DMS114 treated with DMSO at 0.1 percent for 48 hours (cell line): ENCODE measurements around the gene SNX1.
"Not testable (repeated sequence)": the region's sequence is repeated elsewhere in the genome, so short reads cannot be mapped to it uniquely, and the experiment has no call there.

ENCODE experiments used
- DNase-seq: peaks from one replicate; lab custom pipeline; 2025; ENCODE audit not compliant: unreplicated experiment; lab: John Stamatoyannopoulos, UW

SNX1 gene

DNA sequence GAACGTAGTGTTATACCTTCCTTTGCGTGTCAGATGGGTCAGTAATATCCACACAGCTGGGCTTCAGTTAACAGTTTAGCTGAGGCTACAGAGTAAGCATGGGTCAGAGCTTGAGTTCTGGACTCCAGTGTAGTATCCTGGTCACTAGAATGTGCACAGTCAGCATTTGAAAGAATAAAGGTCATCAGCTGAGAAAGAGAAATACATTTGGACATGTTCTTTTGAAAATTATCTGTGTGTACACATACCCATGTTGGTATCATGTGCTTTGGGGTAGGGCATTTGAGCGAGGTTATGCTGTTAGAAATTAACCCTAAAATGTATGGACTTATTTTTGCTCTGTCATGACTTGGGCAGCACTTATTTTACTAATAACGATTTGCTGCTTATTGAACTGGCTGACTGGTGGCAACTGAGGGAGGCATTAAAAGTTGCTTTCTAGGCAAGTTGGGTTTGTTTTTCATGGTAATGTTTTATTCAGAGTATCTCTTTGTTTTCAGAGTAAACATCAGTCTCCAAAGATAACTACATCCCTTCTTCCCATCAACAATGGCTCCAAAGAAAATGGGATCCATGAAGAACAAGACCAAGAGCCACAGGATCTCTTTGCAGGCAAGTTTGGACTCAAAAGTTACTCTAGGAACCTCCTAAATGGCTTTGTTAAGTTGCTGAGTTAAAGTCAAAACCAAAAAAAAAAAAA is 16.4 kb downstream of the SNX1 start:
- DNase-seq: no peak

DNA sequence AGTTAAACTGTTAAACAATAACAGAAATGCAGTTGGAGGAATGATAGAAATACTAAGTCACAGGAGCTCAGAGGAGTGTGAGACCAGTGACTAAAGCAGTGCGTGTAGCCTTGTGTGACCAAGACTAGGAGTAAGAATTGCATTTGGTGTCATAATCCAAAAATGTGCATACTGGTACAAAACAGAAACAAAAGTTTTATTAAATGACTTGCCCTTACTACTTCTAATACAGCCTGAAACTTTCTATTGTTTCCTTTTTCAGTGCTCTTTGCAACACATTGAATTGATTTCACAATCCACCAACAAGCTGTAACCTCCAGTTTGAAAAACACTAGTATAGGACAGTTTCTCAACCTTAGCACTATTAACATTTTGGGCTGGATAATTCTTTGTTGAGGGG is 17.1 kb downstream of the SNX1 start:
- DNase-seq: no peak

DNA sequence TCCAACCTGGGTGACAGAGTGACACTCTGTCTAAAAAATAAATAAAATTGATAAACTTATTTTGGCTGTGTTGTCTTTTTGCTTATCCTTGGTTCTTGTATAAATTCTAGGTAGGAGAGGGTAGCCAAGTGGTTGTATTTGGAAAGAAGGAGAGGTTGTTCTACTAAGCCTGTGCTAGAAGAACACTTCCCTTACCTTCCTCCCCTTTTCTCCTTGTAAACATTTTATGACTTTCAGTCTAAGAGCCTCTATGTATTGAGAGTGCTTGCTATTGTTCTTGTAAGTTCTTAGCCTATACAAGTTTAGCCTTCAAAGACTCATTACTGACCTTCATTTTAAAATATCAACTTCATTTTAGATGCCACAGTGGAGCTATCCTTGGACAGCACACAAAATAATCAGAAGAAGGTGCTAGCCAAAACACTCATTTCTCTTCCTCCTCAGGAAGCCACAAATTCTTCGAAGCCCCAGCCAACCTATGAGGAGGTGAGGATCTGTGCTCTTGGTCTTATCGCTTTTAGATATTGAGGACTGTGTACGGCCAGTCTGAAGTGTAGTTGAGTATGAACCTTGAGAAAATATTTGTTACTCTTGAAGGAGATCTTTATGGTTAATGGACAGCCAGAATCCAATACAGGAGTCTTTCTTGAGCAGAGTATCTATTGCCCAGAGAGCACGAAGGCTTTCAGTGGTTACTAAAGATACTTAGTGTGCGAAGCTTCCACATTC is 22.1 kb downstream of the SNX1 start:
- DNase-seq: no peak

DNA sequence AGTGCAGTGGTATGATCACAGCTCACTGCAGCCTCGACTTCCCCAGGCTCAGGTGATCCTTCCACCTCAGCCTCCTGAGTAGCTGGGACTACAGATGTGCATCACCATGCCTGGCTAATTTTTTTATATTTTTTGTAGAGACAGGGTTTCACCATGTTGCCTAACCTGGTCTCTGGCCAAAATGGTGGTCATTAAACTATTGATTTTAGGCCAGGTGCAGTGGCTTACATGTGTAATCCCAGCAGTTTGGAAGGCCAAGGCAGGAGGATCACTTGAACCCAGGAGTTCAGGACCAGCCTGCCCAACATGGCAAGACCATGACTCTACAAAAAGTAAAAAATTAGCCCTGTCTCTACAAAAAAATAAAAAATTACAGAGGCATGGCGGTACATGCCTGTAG is 24.5 kb downstream of the SNX1 start:
- DNase-seq: not testable (repeated sequence)

DNA sequence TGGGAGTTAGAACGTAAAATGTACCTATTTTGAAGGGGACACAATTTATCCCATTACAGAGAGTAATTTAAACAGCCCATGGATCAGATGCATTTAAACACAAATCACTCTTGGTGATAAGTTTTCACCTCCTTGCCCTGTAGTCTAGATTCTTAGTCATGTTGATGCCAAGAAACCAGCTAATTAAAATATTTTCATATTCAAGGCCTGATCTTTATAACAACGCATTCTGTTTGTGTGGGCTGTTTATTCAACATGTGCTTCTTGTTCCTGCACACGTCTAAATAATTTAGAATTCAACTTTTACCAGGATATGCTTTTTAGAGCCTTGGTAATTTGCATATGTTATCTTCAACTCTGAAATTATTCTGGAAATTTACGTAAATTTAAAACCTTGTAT is 25.8 kb downstream of the SNX1 start:
- DNase-seq: no peak

DNA sequence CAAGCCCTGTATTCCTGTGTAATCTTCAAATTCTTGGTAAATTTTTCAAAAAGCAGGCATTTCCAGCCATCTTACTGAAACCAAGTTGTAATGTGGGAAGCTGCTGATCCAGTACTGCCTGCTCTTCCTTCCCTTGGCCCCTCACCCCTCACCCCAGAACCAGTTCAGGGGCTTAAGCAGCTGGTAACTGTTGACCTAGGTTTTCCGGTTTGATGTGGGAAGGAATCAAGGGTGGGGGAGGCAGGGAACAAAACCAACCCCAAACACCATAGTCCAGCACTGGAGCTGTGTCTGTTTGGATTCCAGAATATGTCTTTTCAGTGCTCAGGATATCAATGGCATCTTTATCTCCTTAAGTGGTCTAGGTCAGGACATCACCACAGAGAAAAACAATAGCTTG is 26.7 kb downstream of the SNX1 start:
- DNase-seq: no peak

DNA sequence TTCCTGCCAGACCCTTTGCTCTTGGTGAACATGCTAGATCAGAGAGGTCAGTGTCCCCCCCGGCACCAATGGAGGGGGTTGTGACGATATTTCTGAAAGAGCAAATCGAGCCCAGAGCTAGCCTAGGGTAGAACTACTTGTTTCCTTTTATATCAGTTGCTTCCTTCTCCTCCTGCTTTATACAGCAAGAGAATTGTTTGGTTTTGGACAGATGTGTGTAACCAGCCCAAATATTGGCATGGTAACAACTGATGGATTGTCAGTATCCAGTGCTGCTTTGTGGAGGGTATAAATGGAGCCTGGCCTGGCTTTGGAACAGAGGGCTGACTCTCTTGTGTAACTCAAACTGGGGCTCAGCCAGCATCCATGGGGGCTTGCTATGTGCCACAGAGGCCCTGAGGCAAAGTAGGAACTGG is 27.2 kb downstream of the SNX1 start:
- no peak for DNase-seq

DNA sequence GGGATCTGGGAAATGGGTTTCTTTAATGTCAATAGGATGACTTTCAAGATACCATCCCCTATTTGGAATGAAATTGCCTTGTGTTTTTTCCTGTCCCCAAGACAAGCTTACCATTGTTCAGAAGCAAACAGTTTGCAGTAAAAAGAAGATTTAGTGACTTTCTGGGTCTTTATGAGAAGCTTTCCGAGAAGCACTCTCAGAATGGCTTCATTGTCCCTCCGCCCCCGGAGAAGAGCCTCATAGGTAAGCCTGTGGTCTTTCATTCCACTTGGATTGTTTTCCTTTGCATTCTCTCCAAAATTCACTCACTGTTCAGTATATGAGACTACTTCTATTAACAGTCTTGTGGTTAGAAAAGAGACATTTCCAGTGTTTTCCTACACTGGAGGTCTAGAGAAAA is 30.2 kb downstream of the SNX1 start:
- DNase-seq: no peak

DNA sequence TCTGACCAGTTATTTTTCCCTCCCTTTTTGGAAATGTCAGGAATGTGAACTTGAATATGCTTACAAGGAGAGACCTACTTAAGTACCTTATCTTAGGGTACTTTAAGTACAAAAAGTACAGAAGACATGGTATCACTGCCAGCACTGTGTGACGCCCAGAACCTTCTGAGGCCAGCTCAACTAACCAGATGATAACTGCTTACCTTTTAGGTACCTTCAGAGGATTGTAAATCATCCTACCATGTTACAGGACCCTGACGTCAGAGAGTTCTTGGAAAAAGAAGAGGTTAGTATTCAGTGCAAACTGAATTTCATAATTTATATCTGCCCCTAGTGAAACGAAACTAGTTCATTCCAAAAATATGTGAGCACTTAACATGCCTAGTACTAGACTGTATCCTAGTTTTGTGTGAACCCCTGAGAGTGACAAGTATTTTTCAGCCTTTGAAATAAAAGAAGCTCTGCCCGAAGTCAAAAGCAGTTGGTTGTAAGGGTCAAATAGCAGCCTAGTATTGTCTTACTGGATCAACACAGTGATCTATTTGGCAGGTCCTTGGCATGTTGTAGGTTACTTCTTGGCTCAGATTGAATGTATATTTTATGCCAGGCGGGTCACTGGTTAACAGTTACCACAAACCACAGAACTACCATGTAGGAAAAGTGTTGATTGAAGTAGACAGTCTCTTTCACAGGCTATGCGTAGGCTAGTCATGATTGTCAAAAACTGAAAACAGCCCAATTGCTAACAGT is 31.9 kb downstream of the SNX1 start:
- DNase-seq: no peak

DNA sequence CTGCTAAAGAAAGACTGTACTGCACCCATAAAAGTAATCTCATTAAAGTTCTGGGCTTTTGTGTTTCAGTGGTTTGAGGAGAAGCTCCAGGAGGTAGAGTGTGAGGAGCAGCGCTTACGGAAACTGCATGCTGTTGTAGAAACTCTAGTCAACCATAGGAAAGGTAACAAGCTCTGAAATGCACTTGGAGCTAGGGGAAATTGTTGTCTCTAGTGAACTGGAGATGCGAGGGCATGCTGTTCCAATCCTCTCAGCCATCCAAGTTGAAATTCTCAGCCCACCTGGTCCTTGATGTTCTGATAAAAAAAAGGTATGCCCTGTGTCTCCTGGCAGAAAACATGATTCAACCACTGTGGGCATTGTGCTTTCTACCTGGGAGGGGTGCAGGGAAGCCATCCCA is 34.4 kb downstream of the SNX1 start:
- no peak for DNase-seq

DNA sequence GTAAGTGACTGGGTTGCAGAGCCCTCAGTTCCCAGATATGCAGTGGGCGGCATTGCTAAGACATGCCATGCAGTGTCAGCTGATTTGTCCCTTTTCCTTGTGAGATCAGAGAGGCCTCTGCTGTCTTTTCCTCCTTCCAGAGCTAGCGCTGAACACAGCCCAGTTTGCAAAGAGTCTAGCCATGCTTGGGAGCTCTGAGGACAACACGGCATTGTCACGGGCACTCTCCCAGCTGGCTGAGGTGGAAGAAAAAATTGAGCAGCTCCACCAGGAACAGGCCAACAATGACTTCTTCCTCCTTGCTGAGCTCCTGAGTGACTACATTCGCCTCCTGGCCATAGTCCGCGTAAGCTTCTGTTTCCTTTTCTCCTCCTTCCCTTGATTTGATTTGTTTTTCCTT is 35.8 kb downstream of the SNX1 start:
- no peak for DNase-seq

DNA sequence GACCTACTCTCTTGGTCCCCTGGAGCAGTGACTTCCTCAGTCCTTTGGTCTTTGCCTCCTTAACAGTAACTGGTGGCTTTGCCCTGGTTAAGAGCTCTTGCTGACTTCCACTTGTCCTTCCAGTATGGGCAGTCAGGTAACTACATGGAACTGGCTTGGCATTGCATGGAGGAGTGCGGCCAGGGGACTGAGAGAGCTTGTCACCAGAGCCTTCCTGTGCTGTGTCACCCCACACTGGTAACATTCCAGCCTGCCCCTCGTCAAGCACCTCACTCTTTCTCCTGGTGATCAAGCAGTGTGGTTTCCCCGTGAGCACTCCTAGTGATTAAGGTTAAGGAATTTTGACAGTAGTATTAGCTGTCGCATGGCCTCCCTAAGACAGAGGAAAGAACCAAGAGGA is 36.4 kb downstream of the SNX1 start:
- DNase-seq: no peak

DNA sequence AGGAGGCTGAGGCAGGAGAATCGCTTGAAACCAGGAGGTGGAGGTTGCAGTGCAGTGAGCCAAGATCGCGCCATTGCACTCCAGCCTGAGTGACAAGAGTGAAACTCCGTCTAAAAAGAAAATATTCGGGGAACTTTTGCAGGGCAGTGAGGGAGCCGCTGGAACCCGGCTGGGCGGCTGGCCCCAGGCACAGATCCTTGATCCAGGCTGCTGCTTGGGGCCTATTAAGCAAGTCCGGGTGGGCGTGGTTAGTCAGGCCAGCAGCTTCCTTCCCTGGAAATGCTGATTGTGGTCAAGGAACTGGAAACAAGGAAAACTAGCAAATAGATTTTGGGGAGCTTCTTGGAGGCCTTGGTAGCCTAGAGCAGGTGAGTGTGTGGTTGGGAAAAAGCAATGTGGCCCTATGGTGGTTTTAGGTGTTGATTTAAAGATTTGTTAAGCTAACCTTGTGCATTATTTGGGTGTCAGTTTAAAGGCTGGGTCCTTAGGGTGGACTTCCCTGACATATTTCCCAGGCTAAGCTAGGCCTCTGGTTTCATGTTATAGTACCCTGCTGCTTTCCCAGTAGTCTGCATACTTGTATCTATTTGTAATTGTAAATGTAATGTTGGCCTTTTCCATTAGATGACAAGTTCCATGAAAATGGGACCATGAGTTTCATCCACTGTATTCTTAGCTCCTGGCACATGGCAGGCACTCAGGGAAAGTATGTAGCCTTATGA is 38.0 kb downstream of the SNX1 start:
- DNase-seq: no peak

DNA sequence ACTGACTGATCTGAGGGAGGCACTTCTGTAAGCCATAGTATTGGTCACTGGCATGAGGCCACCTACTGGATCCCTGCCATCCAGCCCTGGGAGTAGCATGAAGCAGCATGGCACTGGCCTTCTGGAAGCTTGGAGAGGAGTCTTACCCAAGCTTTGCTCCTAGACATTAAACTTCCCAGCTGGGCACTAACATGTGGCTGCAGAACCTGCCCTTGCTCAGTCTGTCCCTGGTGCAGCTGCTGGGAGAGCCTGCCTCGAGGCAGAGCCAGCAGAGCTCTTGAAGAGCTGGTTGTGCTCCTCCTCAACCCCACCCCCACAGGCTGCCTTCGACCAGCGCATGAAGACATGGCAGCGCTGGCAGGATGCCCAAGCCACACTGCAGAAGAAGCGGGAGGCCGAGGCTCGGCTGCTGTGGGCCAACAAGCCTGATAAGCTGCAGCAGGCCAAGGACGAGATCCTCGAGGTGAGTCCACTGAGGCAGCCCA is 38.6 kb downstream of the SNX1 start:
- DNase-seq: no peak

DNA sequence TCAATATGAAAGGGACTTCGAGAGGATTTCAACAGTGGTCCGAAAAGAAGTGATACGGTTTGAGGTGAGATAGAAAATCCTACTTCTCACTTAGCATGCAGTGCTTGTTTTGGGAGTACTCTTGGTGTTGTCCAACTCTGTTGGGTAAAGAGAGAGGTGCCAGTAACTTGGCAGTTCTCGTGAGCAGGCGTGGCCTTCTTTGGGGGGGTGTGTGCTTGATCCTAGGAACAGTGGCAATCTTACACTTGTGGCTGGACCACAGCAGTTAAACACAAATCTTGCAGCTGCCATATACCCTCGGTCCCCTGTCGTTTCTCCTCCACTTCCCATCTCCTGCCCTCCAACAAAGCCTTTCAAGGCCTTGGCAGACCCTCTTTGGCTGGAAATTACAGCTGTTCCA is 40.6 kb downstream of the SNX1 start:
- DNase-seq: no peak

DNA sequence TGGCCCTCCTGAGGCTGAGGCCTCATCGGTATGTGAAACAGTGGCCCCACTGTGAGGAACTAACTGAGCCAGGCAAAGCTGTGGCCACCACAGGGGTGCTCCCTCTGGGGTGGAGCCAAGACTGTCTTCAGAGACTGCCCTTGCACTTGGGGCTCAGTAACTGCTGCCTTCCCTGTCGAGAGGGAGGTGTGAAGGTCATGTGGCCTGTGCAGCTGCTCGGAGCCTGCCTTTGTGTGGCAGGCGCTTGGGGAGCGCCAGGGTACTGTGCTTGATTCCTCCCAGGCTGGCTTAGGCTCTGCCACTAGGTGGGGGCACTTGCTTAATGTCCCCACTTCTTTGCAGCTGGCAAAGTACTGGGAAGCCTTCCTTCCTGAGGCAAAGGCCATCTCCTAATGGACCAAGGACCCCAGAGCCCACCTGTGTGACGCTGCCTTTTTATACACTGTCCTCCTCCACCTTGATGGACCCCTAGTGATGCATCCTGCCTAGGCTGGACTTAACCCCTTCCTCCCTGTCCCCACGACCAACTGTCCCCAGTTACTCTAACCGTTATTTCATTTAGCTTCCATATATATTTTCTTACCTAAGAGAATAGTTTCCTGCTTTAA is 41.5 kb downstream of the SNX1 start:
- DNase-seq: no peak

DNA sequence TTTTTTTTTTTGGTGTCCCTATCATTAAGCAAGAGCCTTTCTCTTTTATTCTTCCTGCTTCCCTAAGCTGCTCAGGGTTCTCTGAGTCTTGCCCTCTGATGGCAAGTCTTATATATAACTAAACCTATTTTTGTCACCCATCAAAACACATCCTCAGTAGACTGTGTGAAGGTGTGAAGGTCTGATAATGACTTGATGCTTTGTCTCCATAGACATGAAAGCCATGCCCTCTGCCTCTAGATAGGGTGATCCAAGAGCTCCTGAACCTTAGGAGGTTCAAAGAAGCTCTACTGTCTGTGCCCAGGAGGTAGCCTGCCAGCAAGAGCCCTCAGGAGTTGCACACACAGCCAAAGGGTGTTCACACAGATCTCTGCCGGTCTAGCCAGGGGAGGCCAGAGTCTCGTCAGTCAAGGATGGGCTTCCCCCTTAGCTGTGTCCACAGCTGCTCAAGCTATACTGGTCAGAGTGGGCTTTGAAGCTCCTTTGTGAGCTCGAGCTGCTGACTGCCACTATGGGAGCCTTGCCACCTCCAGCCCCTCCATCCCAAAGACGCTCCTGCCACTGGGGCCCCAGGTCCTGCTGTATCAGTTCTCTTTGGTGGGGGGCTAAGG is 42.7 kb downstream of the SNX1 start:
- no peak for DNase-seq

DNA sequence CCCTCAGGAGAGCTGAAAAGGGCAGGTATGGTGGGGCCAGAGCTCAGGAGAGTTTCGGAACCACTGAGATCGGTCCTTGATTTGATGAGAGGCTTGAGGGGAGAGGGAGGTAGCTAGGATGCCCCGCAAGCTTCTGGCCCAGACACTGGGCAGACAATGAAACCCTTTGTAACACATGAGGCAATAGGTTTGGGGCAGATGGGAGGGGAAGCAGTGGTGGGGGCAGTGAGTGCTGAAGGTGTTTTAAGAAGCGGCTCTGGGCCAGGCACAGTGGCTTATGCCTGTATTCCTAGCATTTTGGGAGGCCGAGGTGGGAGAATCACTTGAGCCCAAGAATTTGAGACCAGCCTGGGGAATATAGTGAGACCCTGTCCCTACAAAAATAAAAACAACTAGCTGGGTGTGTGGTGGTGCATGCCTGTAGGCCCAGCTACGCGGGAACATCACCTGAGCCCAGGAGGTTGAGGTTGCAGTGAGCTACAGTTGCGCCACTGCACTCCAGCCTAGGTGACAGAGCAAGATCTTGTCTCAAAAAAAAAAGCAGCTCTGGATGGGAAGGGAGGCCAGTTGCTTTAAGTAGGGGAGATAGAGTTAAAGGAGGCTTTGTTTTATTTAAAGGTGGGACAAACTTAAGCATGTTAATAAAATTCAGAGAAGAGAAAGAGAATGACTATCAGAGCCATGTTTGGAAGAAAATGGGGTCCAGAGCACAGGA is 46.2 kb downstream of the SNX1 start:
- no peak for DNase-seq

DNA sequence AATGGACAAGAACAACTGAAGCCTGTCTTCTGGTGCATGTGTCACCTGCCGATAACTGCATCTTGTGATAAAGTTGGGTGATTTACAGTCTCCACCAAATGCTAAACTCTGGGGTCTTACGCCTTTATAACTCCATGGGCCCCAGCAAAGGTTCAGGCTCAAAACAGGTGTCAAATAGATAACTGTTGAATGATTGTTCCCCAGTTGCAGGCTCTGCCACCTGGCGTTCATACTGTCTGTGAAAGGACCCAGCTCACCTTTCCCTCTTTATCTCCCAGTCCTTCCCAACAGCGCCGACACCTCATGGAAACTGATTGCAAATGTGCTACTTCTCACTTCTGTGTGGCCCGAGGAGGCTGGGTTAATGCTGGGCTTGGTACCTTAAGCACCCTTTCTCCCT is 47.5 kb downstream of the SNX1 start:
- DNase-seq: no peak

DNA sequence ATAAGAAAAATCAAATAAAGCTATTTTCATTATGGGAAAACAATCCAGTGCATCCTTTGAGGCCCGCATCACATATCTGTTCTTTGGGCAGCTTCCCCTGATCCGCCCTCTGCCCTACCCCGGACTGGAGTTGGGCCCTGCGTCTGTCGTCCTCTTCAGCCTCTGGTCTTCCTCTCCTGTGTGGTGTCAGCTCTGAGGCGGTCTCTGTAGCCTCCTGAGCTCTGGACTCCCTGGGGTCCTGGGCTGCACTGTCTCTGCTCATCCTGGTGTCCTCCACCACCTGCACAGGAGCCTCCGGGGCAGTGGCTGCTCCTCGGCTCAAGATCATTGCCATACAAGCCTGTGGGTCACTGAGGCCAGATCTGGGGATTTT is 48.4 kb downstream of the SNX1 start:
- DNase-seq: no peak
